BE2C (cell line): ENCODE results near the gene SLC2A13.

Experiments used
- DNase-seq: peaks from one replicate; pipeline ENCODE4 v3.0.0-alpha.2; 2020
- H3K27me3 ChIP-seq: fragments of 250-450 bp; sonication (Bioruptor Pico); 2 replicates; pipeline ENCODE4 v1.5.1; 2020; ENCODE audit warnings: mild to moderate bottlenecking
- H3K36me3 ChIP-seq: fragments of 250-450 bp; sonication (Bioruptor Pico); 2 replicates; pipeline ENCODE4 v1.5.1; 2020; ENCODE audit warnings: mild to moderate bottlenecking
- H3K4me1 ChIP-seq: fragments of 250-450 bp; sonication (Bioruptor Pico); 2 replicates; pipeline ENCODE4 v1.5.1; 2020
- H3K4me3 ChIP-seq: 2 replicates; pipeline ENCODE4 v1.5.1; 2011; ENCODE audit warnings: low read depth, low read length
- H3K9me3 ChIP-seq: fragments of 250-450 bp; sonication (Bioruptor Pico); 2 replicates; pipeline ENCODE4 v1.5.1; 2020
- TF ChIP-seq, protein P1 (sequence below): IDR thresholded peaks from 2 replicates; pipeline ENCODE4 v1.5.1; 2012; ENCODE audit warnings: mild to moderate bottlenecking, low read depth, low read length

SLC2A13 gene

DNA sequence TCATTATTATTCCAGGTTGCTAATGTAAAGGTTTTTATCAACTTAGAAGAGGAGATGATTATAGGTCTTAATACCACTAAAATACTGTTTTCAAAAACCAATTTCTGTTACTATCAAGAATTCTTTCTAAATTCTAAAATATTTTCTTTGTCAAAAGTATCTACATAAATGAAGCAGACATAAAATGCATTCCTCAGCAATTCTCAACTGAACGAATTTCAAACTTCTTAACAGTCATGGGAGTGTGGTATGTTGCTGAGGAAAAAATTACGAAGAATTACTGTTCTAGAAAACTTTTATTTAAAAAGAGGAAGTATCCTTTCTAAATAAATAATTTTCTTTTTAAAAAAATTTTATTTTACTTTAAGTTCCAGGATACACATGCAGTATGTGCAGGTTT is 146.4 kb downstream of the SLC2A13 start:
- no peaks in the 10 kb centered on the region for H3K4me1 ChIP-seq
- no peak for DNase-seq
- no peaks in the 10 kb centered on the region for H3K9me3 ChIP-seq
- no peaks in the 10 kb centered on the region for H3K36me3 ChIP-seq
- H3K27me3 ChIP-seq: no peaks in the 10 kb centered on the region; the same call in 1 of the 2 replicates
- TF ChIP-seq, protein P1, sequence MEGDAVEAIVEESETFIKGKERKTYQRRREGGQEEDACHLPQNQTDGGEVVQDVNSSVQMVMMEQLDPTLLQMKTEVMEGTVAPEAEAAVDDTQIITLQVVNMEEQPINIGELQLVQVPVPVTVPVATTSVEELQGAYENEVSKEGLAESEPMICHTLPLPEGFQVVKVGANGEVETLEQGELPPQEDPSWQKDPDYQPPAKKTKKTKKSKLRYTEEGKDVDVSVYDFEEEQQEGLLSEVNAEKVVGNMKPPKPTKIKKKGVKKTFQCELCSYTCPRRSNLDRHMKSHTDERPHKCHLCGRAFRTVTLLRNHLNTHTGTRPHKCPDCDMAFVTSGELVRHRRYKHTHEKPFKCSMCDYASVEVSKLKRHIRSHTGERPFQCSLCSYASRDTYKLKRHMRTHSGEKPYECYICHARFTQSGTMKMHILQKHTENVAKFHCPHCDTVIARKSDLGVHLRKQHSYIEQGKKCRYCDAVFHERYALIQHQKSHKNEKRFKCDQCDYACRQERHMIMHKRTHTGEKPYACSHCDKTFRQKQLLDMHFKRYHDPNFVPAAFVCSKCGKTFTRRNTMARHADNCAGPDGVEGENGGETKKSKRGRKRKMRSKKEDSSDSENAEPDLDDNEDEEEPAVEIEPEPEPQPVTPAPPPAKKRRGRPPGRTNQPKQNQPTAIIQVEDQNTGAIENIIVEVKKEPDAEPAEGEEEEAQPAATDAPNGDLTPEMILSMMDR: no peak
- no peak overlapping the region for H3K4me3 ChIP-seq

DNA sequence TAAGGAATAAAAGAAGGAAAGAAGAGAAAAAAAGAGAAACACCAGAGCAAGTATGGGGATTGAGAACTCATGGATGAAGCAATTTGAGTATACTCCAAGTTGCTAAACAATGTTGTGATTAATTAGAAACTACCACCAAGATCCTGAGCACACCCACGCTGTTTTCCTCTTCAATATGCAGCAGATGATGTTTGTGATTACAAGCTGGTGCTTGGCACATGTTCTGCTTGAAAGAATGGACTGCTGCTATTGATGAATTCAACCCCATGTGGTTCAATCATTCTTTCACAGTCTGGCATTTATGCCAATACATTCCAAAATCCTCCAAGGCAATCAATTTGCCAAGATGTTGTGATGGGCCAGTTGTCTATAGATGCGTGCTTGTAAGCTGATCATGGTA is 146.8 kb downstream of the SLC2A13 start:
- H3K4me1 ChIP-seq: no peaks in the 10 kb centered on the region
- DNase-seq: no peak
- no peaks in the 10 kb centered on the region for H3K36me3 ChIP-seq
- no peak overlapping the region for H3K4me3 ChIP-seq
- H3K9me3 ChIP-seq: no peaks in the 10 kb centered on the region
- H3K27me3 ChIP-seq: no peaks in the 10 kb centered on the region; the same call in 1 of the 2 replicates
- TF ChIP-seq, protein P1: no peak

DNA sequence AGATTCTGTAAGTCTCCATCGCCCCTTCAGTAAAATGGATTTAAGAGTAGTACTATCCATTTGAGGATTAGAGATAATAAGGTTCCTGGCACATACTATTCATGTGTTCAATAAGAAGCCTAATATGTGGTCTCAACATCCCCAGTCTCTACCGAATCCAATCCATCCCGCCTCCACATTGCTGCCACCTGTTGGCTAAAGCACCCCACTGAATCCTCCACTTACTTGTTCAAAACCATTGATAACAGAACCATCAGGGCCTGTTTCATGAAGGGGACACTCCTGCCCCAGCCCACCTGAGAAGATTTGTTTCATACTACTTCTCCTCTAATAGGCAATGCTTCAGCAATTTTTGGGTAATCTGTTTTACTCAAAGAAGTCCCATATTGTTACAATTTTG is 147.5 kb downstream of the SLC2A13 start:
- DNase-seq: no peak
- H3K27me3 ChIP-seq: no peaks in the 10 kb centered on the region; the same call in 1 of the 2 replicates

DNA sequence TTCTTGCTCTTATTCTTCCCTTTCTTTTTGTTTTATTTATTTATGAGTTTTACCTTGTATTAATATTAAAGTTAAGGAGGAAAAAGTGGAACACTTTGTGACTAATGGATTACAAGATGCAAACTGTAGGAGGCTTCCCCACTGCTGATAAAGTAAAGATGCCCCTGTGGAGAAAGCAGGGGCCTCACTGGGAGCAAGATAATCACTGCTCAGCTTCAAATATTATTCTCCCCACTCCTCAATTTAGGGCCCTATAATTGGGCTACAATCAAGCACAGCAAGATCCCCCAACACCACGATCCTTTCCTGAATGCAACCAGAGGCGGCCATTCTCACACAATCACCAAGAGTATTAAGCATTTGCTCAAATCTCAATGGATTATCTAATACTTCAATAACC is 149.2 kb downstream of the SLC2A13 start:
- H3K36me3 ChIP-seq: no peaks in the 10 kb centered on the region
- H3K9me3 ChIP-seq: no peaks in the 10 kb centered on the region
- H3K27me3 ChIP-seq: no peaks in the 10 kb centered on the region; the same call in 1 of the 2 replicates
- no peak for DNase-seq
- H3K4me3 ChIP-seq: no peak overlapping the region
- H3K4me1 ChIP-seq: no peaks in the 10 kb centered on the region
- TF ChIP-seq, protein P1: no peak

More for the DNA sequence above, 147.5 kb downstream of the SLC2A13 start:
- H3K4me3 ChIP-seq: no peak overlapping the region
- H3K9me3 ChIP-seq: no peaks in the 10 kb centered on the region
- no peaks in the 10 kb centered on the region for H3K36me3 ChIP-seq
- no peaks in the 10 kb centered on the region for H3K4me1 ChIP-seq
- TF ChIP-seq, protein P1: peak; percentile 40

DNA sequence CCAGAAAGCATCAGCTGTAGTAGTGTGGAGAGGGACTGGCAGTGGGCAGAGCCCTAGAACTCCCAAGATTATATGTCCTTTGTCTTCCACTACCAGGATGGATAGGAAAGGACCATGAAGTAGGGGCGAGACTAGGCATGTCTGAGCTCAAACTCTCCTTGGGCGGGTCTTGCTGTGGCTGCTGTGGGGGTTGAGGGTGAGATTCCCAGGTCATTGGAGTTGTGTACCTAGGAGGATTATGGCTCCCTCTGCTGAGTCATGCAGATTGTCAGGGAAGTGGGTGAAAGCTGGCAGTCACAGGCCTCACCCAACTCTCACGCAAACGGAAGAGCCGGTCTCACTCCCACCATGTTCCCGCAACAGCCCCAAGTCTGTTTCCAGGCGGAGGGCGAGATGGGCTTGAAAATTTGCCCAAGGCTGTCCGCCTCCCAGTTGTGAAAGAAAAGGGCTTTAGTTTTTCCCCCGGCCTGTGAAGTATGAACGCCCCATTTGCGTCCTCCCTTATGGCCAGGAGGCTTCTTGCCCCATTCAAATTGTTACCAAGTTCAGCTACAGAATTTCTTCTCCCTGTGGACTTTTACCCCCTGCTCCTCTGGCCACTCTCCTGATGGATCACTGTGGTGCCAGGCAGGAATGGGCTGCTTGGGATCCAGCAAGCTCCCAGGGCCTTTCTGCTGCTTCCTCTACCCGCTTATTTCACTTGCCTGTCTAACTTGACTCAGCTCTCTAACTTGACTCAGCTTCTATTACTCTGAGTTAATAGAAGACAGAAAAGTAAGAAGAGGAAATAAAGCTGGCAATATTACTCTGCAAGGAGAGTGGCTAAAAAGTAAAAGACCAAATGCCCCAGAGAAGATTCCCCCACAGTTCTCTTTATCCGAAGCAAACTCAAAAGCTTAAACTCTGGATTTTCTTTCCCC is 159.3 kb downstream of the SLC2A13 start:
- Histone ChIP-seq H3K9me3 (no peaks in the 10 kb centered on the region), H3K4me1 (no peaks in the 10 kb centered on the region), H3K36me3 (no peaks in the 10 kb centered on the region), H3K4me3 (no peak overlapping the region), H3K27me3 (no peaks in the 10 kb centered on the region)
- no peak for DNase-seq
- TF ChIP-seq, protein P1: no peak

DNA sequence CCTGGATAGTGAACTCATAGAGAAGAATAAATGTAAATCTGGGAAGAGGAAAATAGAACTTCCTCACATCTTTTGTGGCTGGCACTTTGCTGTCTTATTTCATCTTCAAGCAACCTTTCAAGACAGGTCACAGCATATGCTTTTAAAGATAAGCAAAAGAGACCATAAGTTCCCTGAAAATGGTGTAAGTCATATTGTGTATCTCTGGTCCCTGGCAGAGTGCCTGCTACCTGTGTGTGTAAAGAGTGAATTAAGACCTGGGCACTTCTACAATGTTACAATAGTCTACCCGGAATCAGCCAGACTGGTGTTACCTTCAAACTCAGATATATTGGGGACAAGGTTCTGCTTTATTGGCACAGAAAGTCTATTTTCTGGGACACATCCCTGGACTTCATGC is 168.8 kb downstream of the SLC2A13 start:
- H3K9me3 ChIP-seq: no peaks in the 10 kb centered on the region
- TF ChIP-seq, protein P1: no peak
- no peaks in the 10 kb centered on the region for H3K27me3 ChIP-seq
- H3K4me3 ChIP-seq: no peak overlapping the region
- no peak for DNase-seq
- no peaks in the 10 kb centered on the region for H3K36me3 ChIP-seq
- H3K4me1 ChIP-seq: no peaks in the 10 kb centered on the region
